Upper lobe of right lung (tissue), 1 donor: ENCODE measurements around the gene CFAP43. TPM values are rescaled to one million over a fixed set of nuclear protein-coding genes. Genes with fewer than 3 reads are reported as not detected.
A peak's percentile ranks its signal among the peaks of the same experiment; 100 is the strongest.

ENCODE experiments used
- ATAC-seq: fragments of 200-7000 bp; cut with Tn5 transposase; one replicate; pipeline ENCODE4 v1.9.1; 2020; ENCODE audit warnings: mild to moderate bottlenecking, moderate library complexity
- DNase-seq: peaks from one replicate; pipeline ENCODE4 v3.0.0-alpha.2; 2020
- H3K27ac ChIP-seq: fragments of 200-600 bp; one replicate; pipeline ENCODE4 v1.8.0; 2022
- H3K27me3 ChIP-seq: fragments of 200-600 bp; one replicate; pipeline ENCODE4 v1.8.0; 2022; ENCODE audit warnings: mild to moderate bottlenecking
- H3K36me3 ChIP-seq: fragments of 200-600 bp; one replicate; pipeline ENCODE4 v1.8.0; 2022
- H3K4me1 ChIP-seq: fragments of 200-600 bp; one replicate; pipeline ENCODE4 v1.8.0; 2022
- H3K4me3 ChIP-seq: fragments of 200-600 bp; one replicate; pipeline ENCODE4 v1.8.0; 2022; ENCODE audit warnings: mild to moderate bottlenecking
- H3K9me3 ChIP-seq: fragments of 200-600 bp; one replicate; pipeline ENCODE4 v1.8.0; 2022
- CTCF ChIP-seq: fragments of 200-600 bp; IDR thresholded peaks from one replicate; pipeline ENCODE4 v1.8.0; 2022; ENCODE audit warnings: antibody characterized with exemption
- intact Hi-C: fragments of 100-400 bp; cut with DNase I; formaldehyde crosslinking; loops from one replicate; pipeline ENCODE4 v1.11.0; 2022
- long read RNA-seq: library from polyadenylated mRNA; unstranded; transcript quantifications from one replicate; pipeline ENCODE4 v2.0.0, GENCODE V29; 2021
- total RNA-seq: library from RNA; stranded (reverse); fragmentation: NEBNext Ultra II Directional; extraction: Animal tissue kit (Norgen Biotek cat#: 25700); gene quantifications from one replicate; pipeline ENCODE4 v1.2.1, GENCODE V29; 2021
- donor health status: DM: no; HTN: yes; CAD: no; lungs with severe emphysema.

CFAP43 gene, protein sequence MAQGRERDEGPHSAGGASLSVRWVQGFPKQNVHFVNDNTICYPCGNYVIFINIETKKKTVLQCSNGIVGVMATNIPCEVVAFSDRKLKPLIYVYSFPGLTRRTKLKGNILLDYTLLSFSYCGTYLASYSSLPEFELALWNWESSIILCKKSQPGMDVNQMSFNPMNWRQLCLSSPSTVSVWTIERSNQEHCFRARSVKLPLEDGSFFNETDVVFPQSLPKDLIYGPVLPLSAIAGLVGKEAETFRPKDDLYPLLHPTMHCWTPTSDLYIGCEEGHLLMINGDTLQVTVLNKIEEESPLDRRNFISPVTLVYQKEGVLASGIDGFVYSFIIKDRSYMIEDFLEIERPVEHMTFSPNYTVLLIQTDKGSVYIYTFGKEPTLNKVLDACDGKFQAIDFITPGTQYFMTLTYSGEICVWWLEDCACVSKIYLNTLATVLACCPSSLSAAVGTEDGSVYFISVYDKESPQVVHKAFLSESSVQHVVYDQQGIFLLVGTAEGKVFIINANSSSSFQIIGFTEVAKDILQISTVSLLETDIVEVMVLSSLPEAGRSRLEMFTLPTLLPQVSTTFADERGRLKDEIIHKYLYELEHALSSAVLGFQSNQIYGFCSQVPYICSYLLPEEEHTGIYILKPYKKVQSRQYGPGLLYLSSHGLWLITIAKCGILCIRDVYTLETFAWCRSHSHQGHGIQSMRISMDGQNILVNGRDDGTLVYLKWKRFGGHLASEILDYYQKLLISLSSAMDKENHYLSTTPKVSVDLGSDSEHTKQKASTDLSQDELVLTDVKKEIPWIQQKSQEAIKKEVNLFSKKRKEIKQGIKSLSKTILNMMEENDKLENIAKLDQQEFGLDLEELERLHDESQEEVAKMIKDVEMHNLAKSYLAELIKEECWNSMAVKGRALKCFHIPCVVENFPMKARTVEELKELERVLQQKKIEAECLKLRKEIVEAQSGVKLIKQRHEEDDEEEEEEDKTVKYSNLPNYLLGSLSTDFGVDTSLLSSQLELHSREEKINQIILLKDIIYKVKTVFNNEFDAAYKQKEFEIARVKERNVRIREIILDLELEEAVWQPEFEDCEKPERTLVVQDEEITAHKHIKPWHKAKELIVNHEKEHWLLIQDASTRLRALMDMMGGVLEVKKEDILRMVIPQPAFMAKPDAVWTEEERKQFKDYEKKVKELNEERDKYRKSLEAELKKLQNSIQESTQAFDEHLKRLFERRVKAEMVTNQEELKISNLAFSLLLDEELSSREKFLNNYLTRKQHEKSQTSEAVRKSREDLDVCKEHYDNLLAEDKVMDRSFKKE (N-terminal part only)
- 0.75 TPM for total RNA-seq
- long read RNA-seq = 0 reads

DNA sequence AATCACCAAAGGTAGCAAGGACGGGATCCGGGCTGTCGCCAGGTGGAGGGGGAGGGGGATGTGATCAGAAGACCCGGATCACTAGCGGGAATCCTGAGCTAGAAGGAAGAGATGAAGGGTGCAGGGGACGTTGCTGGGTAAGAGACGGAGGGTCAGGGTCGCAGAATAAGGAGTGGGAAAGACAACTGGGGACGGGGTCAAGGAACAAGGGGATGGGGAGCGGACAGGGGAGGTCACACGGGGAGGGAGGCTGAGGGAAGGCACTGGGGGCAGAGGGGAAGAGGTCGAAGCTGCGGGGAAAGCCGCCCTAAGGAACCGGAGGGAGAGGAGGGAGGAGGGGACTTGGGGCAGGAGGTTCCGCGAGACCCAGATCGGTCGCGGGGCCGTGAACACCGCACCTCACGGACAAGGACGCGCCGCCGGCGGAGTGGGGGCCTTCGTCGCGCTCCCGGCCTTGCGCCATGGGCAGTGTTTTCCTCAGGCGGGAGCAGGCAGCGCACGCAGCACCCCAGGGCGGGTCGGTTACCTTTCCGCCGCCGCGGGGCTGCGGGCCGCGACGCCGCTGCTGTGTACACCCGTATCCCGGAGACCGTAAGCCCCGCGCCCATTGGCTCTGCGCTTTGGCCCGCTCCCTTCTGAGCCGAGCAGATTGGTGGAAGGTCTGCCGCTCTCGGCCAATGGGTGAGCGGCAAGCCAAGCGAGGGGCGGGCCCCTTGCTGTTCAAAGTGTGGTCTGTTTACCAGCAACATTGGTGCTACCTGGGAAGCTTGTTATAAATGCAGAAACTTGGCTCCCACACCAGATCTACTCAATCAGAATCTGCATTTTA lies at the start of gene CFAP43:
TSS of gene CFAP43 (minus strand) at position 581 of the 829 bp plus-strand sequence. CDS start at position 463, 118 bp downstream.
- no peaks in the 10 kb centered on the region for H3K27me3 ChIP-seq
- no peak for TF ChIP-seq CTCF
- H3K36me3 ChIP-seq = no peaks in the 10 kb centered on the region
- ATAC-seq (peak; percentile 100), DNase-seq (peak; percentile 99)
- peaks cover 4% of the 10 kb centered on the region for H3K4me1 ChIP-seq
- no peaks in the 10 kb centered on the region for H3K9me3 ChIP-seq
- H3K27ac ChIP-seq = peak within 1 kb of the TSS; percentile 78
- peak within 1 kb of the TSS; percentile 73 for H3K4me3 ChIP-seq
- intact Hi-C loops = no loop called here

GRCh38 chr10:104281694-104282093 lies 49.5 kb upstream of the CFAP43 start:
- intact Hi-C loops = no loop called here
- DNase-seq (no peak), ATAC-seq (no peak)

GRCh38 chr10:104279550-104280259 lies 47.5 kb upstream of the CFAP43 start:
- H3K36me3 ChIP-seq = no peaks in the 10 kb centered on the region
- H3K27me3 ChIP-seq = no peaks in the 10 kb centered on the region
- H3K4me3 ChIP-seq = no peak overlapping the region
- ATAC-seq (no peak), DNase-seq (no peak)
- no peak for TF ChIP-seq CTCF
- no peaks in the 10 kb centered on the region for H3K9me3 ChIP-seq
- intact Hi-C loops = no loop called here
- no peak overlapping the region for H3K27ac ChIP-seq
- no peaks in the 10 kb centered on the region for H3K4me1 ChIP-seq

More at GRCh38 chr10:104281694-104282093, 49.5 kb upstream of the CFAP43 start:
- Histone ChIP-seq H3K9me3 (no peaks in the 10 kb centered on the region), H3K4me1 (no peaks in the 10 kb centered on the region), H3K27me3 (no peaks in the 10 kb centered on the region), H3K36me3 (no peaks in the 10 kb centered on the region), H3K4me3 (no peak overlapping the region), H3K27ac (no peak overlapping the region)
- TF ChIP-seq CTCF = no peak

GRCh38 chr10:104277785-104278184 lies 45.6 kb upstream of the CFAP43 start:
- Histone ChIP-seq H3K36me3 (no peaks in the 10 kb centered on the region), H3K27ac (no peak overlapping the region), H3K4me3 (no peak overlapping the region), H3K9me3 (no peaks in the 10 kb centered on the region), H3K4me1 (no peaks in the 10 kb centered on the region), H3K27me3 (no peaks in the 10 kb centered on the region)
- intact Hi-C loops = no loop called here
- no peak for ATAC-seq
- TF ChIP-seq CTCF = no peak
- DNase-seq = no peak
